Kasumi-1 (cell line): Measurements from ENCODE around the gene AUTS2.
A peak's percentile ranks its signal among the peaks of the same experiment; 100 is the strongest.

Experiments
- DNase-seq, 2 experiments: peaks; one replicate each; lab custom pipeline; 2025; lab: John Stamatoyannopoulos, UW

The AUTS2 gene

GRCh38 chr7:69598081-69598486 is at the start of gene AUTS2:
AUTS2 (plus strand) TSS chr7:69598475; CDS start chr7:69599654, 1,179 bp downstream.
- DNase-seq, result peak; percentile 20 to 61

GRCh38 chr7:69550991-69551390 is 47.3 kb upstream of the AUTS2 start:
- DNase-seq, result no peak

- no peak for DNase-seq
Observed at GRCh38 chr7:69553190-69553589, 45.1 kb upstream of the AUTS2 start.

- no peak for DNase-seq
Observed at GRCh38 chr7:69561266-69561960, 36.9 kb upstream of the AUTS2 start.

- DNase-seq, result no peak
Observed at GRCh38 chr7:69564454-69565417, 33.5 kb upstream of the AUTS2 start.

- no peak for DNase-seq
Observed at GRCh38 chr7:69567800-69568199, 30.5 kb upstream of the AUTS2 start.

GRCh38 chr7:69568266-69568665 is 30.0 kb upstream of the AUTS2 start:
- no peak for DNase-seq

GRCh38 chr7:69575651-69576050 is 22.6 kb upstream of the AUTS2 start:
- DNase-seq, result no peak

- DNase-seq, result no peak
Observed at GRCh38 chr7:69577221-69577620, 21.1 kb upstream of the AUTS2 start.

GRCh38 chr7:69585169-69585568 is 13.1 kb upstream of the AUTS2 start:
- no peak for DNase-seq

GRCh38 chr7:69586321-69586720 is 12.0 kb upstream of the AUTS2 start:
- no peak for DNase-seq

GRCh38 chr7:69588773-69589172 is 9.5 kb upstream of the AUTS2 start:
- no peak for DNase-seq

- DNase-seq, result no peak
Observed at GRCh38 chr7:69591805-69592204, 6.5 kb upstream of the AUTS2 start.

GRCh38 chr7:69593511-69593910 is 4.8 kb upstream of the AUTS2 start:
- DNase-seq, result no peak

GRCh38 chr7:69595415-69595814 is 2.9 kb upstream of the AUTS2 start:
- no peak for DNase-seq

GRCh38 chr7:69596056-69596455 is 2.2 kb upstream of the AUTS2 start:
- DNase-seq, result no peak

- DNase-seq, result peak in 1 of 2 experiments; percentile 1
Observed at GRCh38 chr7:69596723-69597277, 1.5 kb upstream of the AUTS2 start.

GRCh38 chr7:69597278-69598076 is 798 bp upstream of the AUTS2 start:
- peak; percentile 3 to 12 for DNase-seq

- peak in 1 of 2 experiments; percentile 36 for DNase-seq
Observed at GRCh38 chr7:69598487-69599285, 411 bp downstream of the AUTS2 start.

- DNase-seq, result no peak
Observed at GRCh38 chr7:69599286-69599954, 1.1 kb downstream of the AUTS2 start.
